ENCODE results near the gene DCUN1D2.

GRCh38 chr13:113528813-113529180 lies 38.3 kb upstream of the DCUN1D2 start:
- TF ChIP-seq PAX5 (IDR thresholded peaks at IDR 0.05; ENCODE audit: insufficient read depth, low read length, severe bottlenecking) = no peak
- no peak for TF ChIP-seq SPI1 (IDR thresholded peaks at IDR 0.05; ENCODE audit: low read depth, low read length)
